ENCODE measurements around the gene ZBTB21. TPM values are rescaled to one million over a fixed set of nuclear protein-coding genes. Genes with fewer than 3 reads are reported as not detected.
A peak's percentile ranks its signal among the peaks of the same experiment; 100 is the strongest.

Gene ZBTB21
- total RNA-seq, 2 donors from 2014 or later: 12.6 to 25.6 TPM

- intact Hi-C loops (cut with DNase I): no loop called here
These were observed 31.1 kb upstream of the ZBTB21 start for GRCh38 chr21:42041246-42041645.

GRCh38 chr21:42040411-42041180 lies 30.4 kb upstream of the ZBTB21 start:
- DNase-seq (ENCODE audit: low spot score): peak; percentile 77
- intact Hi-C loops (cut with DNase I): no loop called here

More at GRCh38 chr21:42041246-42041645, 31.1 kb upstream of the ZBTB21 start:
- DNase-seq (ENCODE audit: low spot score): peak; percentile 52

DNA sequence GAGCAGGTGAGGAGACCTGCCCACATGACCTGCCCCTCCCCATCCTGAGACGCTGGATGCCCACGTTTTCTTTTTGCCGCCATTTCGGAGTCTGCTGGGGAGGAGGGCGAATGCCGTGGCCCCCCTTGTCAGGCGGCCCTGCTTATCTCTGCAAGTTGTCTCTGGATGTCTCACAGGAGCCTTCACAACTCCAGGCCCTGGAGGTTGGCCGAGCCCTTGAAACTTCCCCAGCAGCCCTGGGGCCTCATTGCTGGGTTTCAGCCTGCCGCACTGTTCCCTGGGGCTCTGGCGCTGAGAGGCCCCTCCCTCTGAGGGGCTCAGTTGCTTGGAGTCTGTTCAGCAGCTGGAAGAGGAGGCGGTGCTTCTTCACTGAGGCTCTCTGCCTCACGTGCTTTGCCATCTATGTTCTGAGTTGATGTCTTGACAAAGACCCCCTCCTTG lies 29.8 kb upstream of the ZBTB21 start:
- intact Hi-C loops (cut with DNase I): no loop called here
- peak; percentile 87 for DNase-seq (ENCODE audit: low spot score)

- intact Hi-C loops (cut with DNase I): no loop called here
- peak; percentile 35 for DNase-seq (ENCODE audit: low spot score)
These were observed 29.3 kb upstream of the ZBTB21 start for GRCh38 chr21:42039470-42039901.

- peak; percentile 62 for DNase-seq (ENCODE audit: low spot score)
- intact Hi-C loops (cut with DNase I): no loop called here
These were observed 28.8 kb upstream of the ZBTB21 start for GRCh38 chr21:42038826-42039425.

- intact Hi-C loops (cut with DNase I): no loop called here
- peak; percentile 71 for DNase-seq (ENCODE audit: low spot score)
These were observed 28.2 kb upstream of the ZBTB21 start for GRCh38 chr21:42038393-42038792.

- intact Hi-C loops (cut with DNase I): no loop called here
- peak; percentile 20 for DNase-seq (ENCODE audit: low spot score)
These were observed 27.8 kb upstream of the ZBTB21 start for GRCh38 chr21:42037943-42038342.

DNA sequence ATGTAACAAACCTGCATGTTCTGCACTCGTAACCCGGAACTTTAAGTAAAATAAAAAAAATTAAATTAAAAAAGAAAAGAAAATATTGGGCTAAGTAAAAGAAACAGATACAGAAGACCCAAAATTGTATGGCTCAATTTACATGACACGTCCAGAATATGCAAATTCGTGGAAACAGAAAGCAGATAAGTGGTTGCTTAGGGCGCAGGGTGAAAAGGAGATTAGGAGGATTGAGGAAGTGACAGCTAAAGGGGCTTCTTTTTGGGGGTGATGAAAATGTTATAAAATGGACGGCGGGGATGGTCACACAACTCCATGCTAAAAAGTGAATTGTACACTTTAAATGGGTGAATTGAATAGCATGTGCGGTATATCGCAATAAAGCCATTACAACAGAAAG lies 27.4 kb upstream of the ZBTB21 start:
- intact Hi-C loops (cut with DNase I): no loop called here
- no peak for DNase-seq (ENCODE audit: low spot score)

GRCh38 chr21:42036313-42036712 lies 26.2 kb upstream of the ZBTB21 start:
- no peak for DNase-seq (ENCODE audit: low spot score)
- intact Hi-C loops (cut with DNase I): no loop called here

GRCh38 chr21:42032968-42033367 lies 22.8 kb upstream of the ZBTB21 start:
- peak; percentile 61 for DNase-seq (ENCODE audit: low spot score)
- intact Hi-C loops (cut with DNase I): no loop called here

GRCh38 chr21:42032266-42032665 lies 22.1 kb upstream of the ZBTB21 start:
- intact Hi-C loops (cut with DNase I): no loop called here
- DNase-seq (ENCODE audit: low spot score): peak; percentile 24

DNA sequence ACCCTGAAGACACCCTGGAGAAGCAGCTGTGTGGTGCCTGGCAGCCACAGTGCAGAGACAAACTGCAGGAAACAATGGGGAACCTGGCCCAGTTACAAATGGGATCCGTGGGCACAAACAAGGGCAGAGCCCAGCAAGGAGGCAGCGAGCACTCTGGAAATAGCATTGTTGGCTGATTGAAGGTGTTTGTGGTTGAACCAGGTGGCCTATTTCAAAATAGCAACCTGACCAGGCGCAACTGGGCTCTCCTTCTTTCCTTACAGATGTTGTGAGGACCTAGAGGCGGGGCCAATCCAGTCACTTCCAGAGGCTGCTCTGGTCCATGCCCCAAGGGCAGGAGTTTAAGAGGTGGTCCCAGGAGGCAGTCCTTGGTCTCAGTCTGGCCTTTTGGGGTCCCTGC lies 21.7 kb upstream of the ZBTB21 start:
- DNase-seq (ENCODE audit: low spot score): no peak
- intact Hi-C loops (cut with DNase I): no loop called here

- intact Hi-C loops (cut with DNase I): no loop called here
- no peak for DNase-seq (ENCODE audit: low spot score)
These were observed 21.1 kb upstream of the ZBTB21 start for GRCh38 chr21:42031241-42031640.

GRCh38 chr21:42030311-42030710 lies 20.2 kb upstream of the ZBTB21 start:
- peak; percentile 30 for DNase-seq (ENCODE audit: low spot score)
- intact Hi-C loops (cut with DNase I): no loop called here

GRCh38 chr21:42028766-42029425 lies 18.7 kb upstream of the ZBTB21 start:
- intact Hi-C loops (cut with DNase I): no loop called here
- DNase-seq (ENCODE audit: low spot score): no peak

DNA sequence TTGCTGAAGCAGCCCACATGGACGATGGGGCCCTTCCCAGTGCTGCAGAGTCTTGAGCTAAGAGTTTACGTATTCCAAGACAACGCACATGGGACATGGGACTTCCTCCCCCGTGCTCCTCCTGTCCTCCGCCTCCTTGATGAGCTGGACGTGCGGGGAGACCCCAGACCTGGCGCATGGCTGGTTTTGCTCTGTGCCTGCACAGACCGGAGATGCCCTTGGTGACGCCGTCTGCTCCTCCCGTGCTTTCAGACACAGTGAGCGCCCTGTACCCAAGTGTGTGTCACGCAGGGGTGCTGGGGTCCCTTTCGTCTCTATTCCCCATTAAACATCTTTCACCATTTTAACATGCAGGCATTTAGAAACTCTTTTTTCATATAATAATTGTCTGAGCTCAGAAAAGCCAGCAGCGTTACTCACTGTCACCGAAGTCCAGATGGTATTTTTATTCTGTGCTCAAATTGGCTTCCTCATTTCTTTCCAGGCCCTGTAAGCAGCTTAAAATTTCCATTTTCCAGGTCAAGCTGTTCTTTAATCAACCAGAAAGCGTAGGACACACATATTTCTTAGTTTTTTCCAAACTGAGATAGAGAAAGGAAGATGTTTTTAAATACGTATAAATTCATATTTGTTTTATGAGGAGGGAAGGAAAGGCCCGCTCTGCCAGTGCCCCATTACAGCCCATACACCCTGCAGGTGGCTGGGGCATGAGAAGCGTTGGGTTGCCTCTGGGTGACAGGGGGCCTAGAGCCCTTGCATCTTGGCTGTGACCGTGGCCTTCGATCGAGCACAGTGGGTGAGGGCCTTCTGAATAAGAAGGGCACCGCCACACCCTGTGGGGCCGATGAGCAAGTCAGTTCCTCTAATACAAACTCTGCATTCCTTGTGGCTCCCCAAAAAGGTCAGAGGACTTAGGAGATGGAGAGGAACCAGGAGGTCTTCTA lies 17.9 kb upstream of the ZBTB21 start:
- DNase-seq (ENCODE audit: low spot score): peak; percentile 40
- intact Hi-C loops (cut with DNase I): no loop called here

GRCh38 chr21:42027085-42027821 lies 17.1 kb upstream of the ZBTB21 start:
- intact Hi-C loops (cut with DNase I): no loop called here
- DNase-seq (ENCODE audit: low spot score): peak; percentile 40

- DNase-seq (ENCODE audit: low spot score): peak; percentile 73
- intact Hi-C loops (cut with DNase I): no loop called here
These were observed 15.9 kb upstream of the ZBTB21 start for GRCh38 chr21:42026082-42026435.

All from posterior vena cava (tissue), 2 donors.